IMR-90 (cell line): ENCODE measurements around the gene DPF3. TPM values are rescaled to one million over a fixed set of nuclear protein-coding genes. Genes with fewer than 3 reads are reported as not detected.

Experiments
- ATAC-seq: fragments of 200-7000 bp; cut with Tn5 transposase; 2 replicates; pipeline ENCODE4 v1.9.1; 2020; ENCODE audit warnings: low read depth, mild to moderate bottlenecking, moderate library complexity
- BruUV-seq: library from RNA; stranded (reverse); fragments of 400-500 nt; replicated peaks from 2 replicates; lab custom pipeline; 2021; lab: Mats Ljungman, UMichigan
- CTCF ChIA-PET: fragments of 300-600 bp; formaldehyde crosslinking; extraction: SDS; loops from one replicate; lab custom pipeline; 2021; ENCODE audit warnings: antibody characterized with exemption; lab: Yijun Ruan, JAX
- POLR2A ChIA-PET: fragments of 300-600 bp; sonication (Branson Sonifier 250); formaldehyde crosslinking; loops from one replicate; lab custom pipeline; 2022; ENCODE audit warnings: antibody characterized with exemption; ENCODE audit not compliant: unreplicated experiment; lab: Charles Lee
- DNase-seq: peaks from one replicate; pipeline ENCODE4 v3.0.0; 2013
- H2AFZ ChIP-seq: replicated peaks from 2 replicates; pipeline ENCODE3; 2013; ENCODE audit warnings: low read length, mild to moderate bottlenecking; ENCODE audit not compliant: poor library complexity
- H2AK5ac ChIP-seq: 2 replicates; pipeline ENCODE4 v1.6.1; 2013; ENCODE audit warnings: low read depth, low read length, inconsistent platforms
- H2AK9ac ChIP-seq: replicated peaks from 2 replicates; pipeline ENCODE3; 2013; ENCODE audit warnings: mild to moderate bottlenecking, low read depth, low read length, moderate library complexity; ENCODE audit not compliant: poor library complexity
- H2BK120ac ChIP-seq: 2 replicates; pipeline ENCODE4 v1.6.1; 2013; ENCODE audit warnings: low read depth, low read length, inconsistent platforms
- H2BK15ac ChIP-seq: 3 replicates; pipeline ENCODE4 v1.6.1; 2013; ENCODE audit warnings: low read depth, low read length, inconsistent platforms
- H2BK20ac ChIP-seq: 2 replicates; pipeline ENCODE4 v1.6.1; 2013; ENCODE audit warnings: low read depth, mild to moderate bottlenecking, inconsistent platforms, low read length, moderate library complexity
- H2BK5ac ChIP-seq: 2 replicates; pipeline ENCODE4 v1.6.1; 2013; ENCODE audit warnings: mild to moderate bottlenecking, low read depth, low read length, inconsistent platforms; ENCODE audit not compliant: poor library complexity, severe bottlenecking
- H3K14ac ChIP-seq: replicated peaks from 2 replicates; pipeline ENCODE4 v1.6.1; 2013; ENCODE audit warnings: low read depth, low read length, inconsistent platforms
- H3K18ac ChIP-seq: 2 replicates; pipeline ENCODE4 v1.6.1; 2013; ENCODE audit warnings: low read depth, low read length, control low read depth
- H3K23ac ChIP-seq: 2 replicates; pipeline ENCODE4 v1.6.1; 2013; ENCODE audit warnings: low read depth, low read length, inconsistent platforms
- H3K27ac ChIP-seq: 2 replicates; pipeline ENCODE4 v1.5.1; 2013; ENCODE audit warnings: mild to moderate bottlenecking, control low read depth, low read length; ENCODE audit not compliant: insufficient read depth
- H3K27me3 ChIP-seq: 2 replicates; pipeline ENCODE4 v1.6.1; 2013; ENCODE audit warnings: low read length; ENCODE audit not compliant: control insufficient read depth, insufficient read depth
- H3K36me3 ChIP-seq: 2 replicates; pipeline ENCODE4 v1.6.1; 2013; ENCODE audit warnings: low read length, mixed read lengths; ENCODE audit not compliant: control insufficient read depth, insufficient read depth
- H3K4ac ChIP-seq: 2 replicates; pipeline ENCODE4 v1.6.1; 2013; ENCODE audit warnings: low read depth, low read length, inconsistent platforms
- H3K4me1 ChIP-seq: 2 replicates; pipeline ENCODE4 v1.6.1; 2013; ENCODE audit warnings: low read length, mixed read lengths; ENCODE audit not compliant: control insufficient read depth, insufficient read depth
- H3K4me2 ChIP-seq: 2 replicates; pipeline ENCODE4 v1.6.1; 2013; ENCODE audit warnings: low read depth, mild to moderate bottlenecking, control low read depth, low read length, moderate library complexity
- H3K4me3 ChIP-seq: 2 replicates; pipeline ENCODE4 v1.5.1; 2013; ENCODE audit warnings: low read depth, mild to moderate bottlenecking, control low read depth, low read length, moderate library complexity; ENCODE audit not compliant: insufficient read depth
- H3K56ac ChIP-seq: 2 replicates; pipeline ENCODE4 v1.6.1; 2013; ENCODE audit warnings: low read length, inconsistent platforms; ENCODE audit not compliant: insufficient read depth; ENCODE audit errors: extremely low read depth
- H3K79me1 ChIP-seq, 2 experiments: 2 replicates each; pipeline ENCODE4 v1.6.1; 2013; ENCODE audit warnings: low read length in 2 of 2, inconsistent platforms in 1 of 2, low read depth in 1 of 2
- H3K9ac ChIP-seq: 2 replicates; pipeline ENCODE4 v1.6.1; 2013; ENCODE audit warnings: low read depth, low read length, control low read depth
- H3K9me1 ChIP-seq: 2 replicates; pipeline ENCODE4 v1.6.1; 2013; ENCODE audit warnings: low read length, inconsistent platforms; ENCODE audit not compliant: insufficient read depth
- H3K9me3 ChIP-seq: 2 replicates; pipeline ENCODE4 v1.6.1; 2013; ENCODE audit warnings: low read length; ENCODE audit not compliant: control insufficient read depth, insufficient read depth
- H4K20me1 ChIP-seq: 2 replicates; pipeline ENCODE4 v1.6.1; 2013; ENCODE audit warnings: low read length, inconsistent platforms; ENCODE audit not compliant: insufficient read depth
- H4K5ac ChIP-seq: 2 replicates; pipeline ENCODE4 v1.6.1; 2013; ENCODE audit warnings: mild to moderate bottlenecking, low read depth, low read length, control low read depth
- H4K8ac ChIP-seq, 2 experiments: 2 replicates each; pipeline ENCODE4 v1.6.1; 2013; ENCODE audit warnings: low read depth in 2 of 2, low read length in 2 of 2, control low read depth in 1 of 2, inconsistent platforms in 1 of 2
- H4K91ac ChIP-seq: 2 replicates; pipeline ENCODE4 v1.6.1; 2013; ENCODE audit warnings: low read depth, low read length, inconsistent platforms; ENCODE audit not compliant: insufficient read depth
- POLR2A ChIP-seq: IDR thresholded peaks from 2 replicates; pipeline ENCODE4 v1.6.1; 2012; ENCODE audit warnings: mild to moderate bottlenecking, low read depth, low read length
- SMC3 ChIP-seq: fragments of 150-350 bp; IDR thresholded peaks from 2 replicates; pipeline ENCODE4 v1.6.1; 2016; ENCODE audit warnings: low read depth, mild to moderate bottlenecking, antibody characterized with exemption, low read length, moderate library complexity
- WGBS, 2 experiments: methylation state at CpG; one replicate each; pipeline versions ENCODE4 v1.1.5 to v1.1.7; 2013; ENCODE audit warnings: missing lambda C conversion rate in 2 of 2; ENCODE audit not compliant: insufficient read length in 1 of 2; ENCODE audit errors: extremely low coverage in 2 of 2; 5-methylcytosine and 5-hydroxymethylcytosine counted together
- dilution Hi-C: fragments of 300-500 bp; cut with HindIII; formaldehyde crosslinking; loops from one replicate; pipeline ENCODE4 v1.14.3; 2018; ENCODE audit warnings: low sequenced_read_pairs; ENCODE audit not compliant: unreplicated experiment
- in situ Hi-C: fragments of 300-500 bp; cut with MboI; formaldehyde crosslinking; loops from 3 replicates; pipeline ENCODE4 v1.14.3; 2019; ENCODE audit warnings: low sequenced_read_pairs, inconsistent platforms, mixed read lengths
- intact Hi-C: fragments of 100-400 bp; cut with micrococcal nuclease; formaldehyde crosslinking; loops from 2 replicates; pipeline ENCODE4 v1.10.0; 2022
- polyA plus RNA-seq, 3 experiments: library from polyadenylated mRNA; depleted of rRNA; stranded (reverse); fragments of >200 nt; gene quantifications; 2 replicates each; pipeline ENCODE4 v1.2.3, GENCODE V29; 2012; ENCODE audit warnings: low replicate concordance in 1 of 3
- total RNA-seq: library from RNA; depleted of rRNA; stranded (reverse); fragments of >200 nt; gene quantifications from 2 replicates; pipeline ENCODE4 v1.2.3, GENCODE V29; 2012

DPF3 gene
- total and polyA plus RNA-seq, 2 of the 4 experiments (the other 2 are of a cell fraction), result 30.5 to 32.8 TPM

DNA sequence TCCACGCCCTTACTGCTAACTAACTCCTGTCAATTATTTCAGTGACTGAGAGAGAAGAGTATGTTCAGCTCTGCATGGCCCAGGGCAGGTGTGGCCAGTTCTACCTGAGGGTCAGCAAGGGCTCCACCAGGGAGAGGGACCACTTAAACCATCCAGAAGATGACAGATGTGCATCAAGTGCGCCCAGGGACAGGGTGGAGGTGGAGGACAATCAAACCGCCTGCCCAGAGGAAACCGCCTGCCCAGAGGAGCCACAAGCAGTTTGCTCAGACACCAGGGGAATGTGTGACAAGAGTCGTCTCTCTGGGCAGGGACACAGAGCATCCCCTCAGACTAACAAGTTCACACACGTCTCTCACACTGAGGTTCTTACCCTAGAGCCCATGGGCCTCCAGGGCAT lies 14.5 kb downstream of the DPF3 start:
- H3K56ac ChIP-seq, result no peak overlapping the region
- TF ChIP-seq POLR2A (no peak), SMC3 (no peak)
- BruUV-seq, result no TSS peak

More for the DNA sequence above, 14.5 kb downstream of the DPF3 start:
- Histone ChIP-seq H2BK5ac (no peak overlapping the region), H3K9me1 (peaks cover 11% of the 10 kb centered on the region), H3K14ac (no peak overlapping the region), H3K4ac (no peak overlapping the region), H4K5ac (no peak overlapping the region), H3K36me3 (peaks cover 6% of the 10 kb centered on the region; the same call in 1 of the 2 replicates), H3K18ac (no peak overlapping the region), H3K9ac (no peak overlapping the region), H3K23ac (no peak overlapping the region), H3K79me1 (peaks cover 56 to 87% of the 10 kb centered on the region in 2 experiments), H2BK120ac (no peak overlapping the region), H3K27ac (no peak overlapping the region), H2AK9ac (no peak overlapping the region), H2AFZ (no peak overlapping the region), H3K4me2 (no peak overlapping the region), H3K27me3 (no peaks in the 10 kb centered on the region), H4K91ac (no peak overlapping the region), H2BK20ac (no peak overlapping the region), H2BK15ac (no peak overlapping the region), H3K4me3 (no peak overlapping the region), H4K20me1 (peaks cover 48% of the 10 kb centered on the region), H2AK5ac (no peak overlapping the region), H3K9me3 (no peaks in the 10 kb centered on the region), H3K4me1 (peaks cover 6% of the 10 kb centered on the region), H4K8ac (no peak overlapping the region)
- 100% methylated on average over 1 of the region's 6 CpGs; no CpG with 5 or more reads in 1 of the 2 experiments for WGBS, 2 experiments
- intact Hi-C loops (no loop called here), in situ Hi-C loops (no loop called here), dilution Hi-C loops (no loop called here)
- ChIA-PET POLR2A (no interaction called here), CTCF (no interaction called here)
- DNase-seq (no peak), ATAC-seq (no peak)
